ENCODE data around the gene SEC24B.
"Not testable (repeated sequence)": the region's sequence is repeated elsewhere in the genome, so short reads cannot be mapped to it uniquely, and the experiment has no call there.

The SEC24B gene

GRCh38 chr4:109554971-109555370 lies 121.4 kb downstream of the SEC24B start:
- no peak overlapping the region for H3K9ac ChIP-seq (ENCODE audit: low read depth, low read length)
- no peak for ATAC-seq (ENCODE audit: insufficient read depth, low read depth)
- H2AFZ ChIP-seq (ENCODE audit: low read depth, low read length) = no peak overlapping the region
- peaks cover 15% of the 10 kb centered on the region for H3K4me1 ChIP-seq (ENCODE audit: insufficient read depth, low read length)
- H4K20me1 ChIP-seq (ENCODE audit: insufficient read depth, low read length) = no peaks in the 10 kb centered on the region
- H3K36me3 ChIP-seq (ENCODE audit: insufficient read depth, low read length) = no peaks in the 10 kb centered on the region
- no peak for DNase-seq
- peaks cover 11% of the 10 kb centered on the region for H3K79me2 ChIP-seq (ENCODE audit: insufficient read depth, low read length)
- H3K9me3 ChIP-seq (ENCODE audit: insufficient read depth, low read length, severe bottlenecking) = peaks cover 3% of the 10 kb centered on the region
- TF ChIP-seq CTCF (IDR thresholded peaks at IDR 0.05; ENCODE audit: borderline replicate concordance, extremely low read depth, low read length, poor library complexity, severe bottlenecking) (no peak), EZH2 (IDR thresholded peaks at IDR 0.05; ENCODE audit: borderline replicate concordance, low read depth, low read length, severe bottlenecking) (no peak)
- no peak overlapping the region for H3K27ac ChIP-seq (ENCODE audit: low read length)
- no peak overlapping the region for H3K4me3 ChIP-seq (ENCODE audit: low read depth in 1 of 2, low read length in 2 of 2)
- no peaks in the 10 kb centered on the region for H3K27me3 ChIP-seq (ENCODE audit: insufficient read depth, low read length, poor library complexity)
- H3K4me2 ChIP-seq (ENCODE audit: insufficient read depth, low read length) = no peak overlapping the region

GRCh38 chr4:109557433-109557832 lies 123.8 kb downstream of the SEC24B start:
- Histone ChIP-seq H2AFZ (ENCODE audit: low read depth, low read length) (no peak overlapping the region), H3K4me1 (ENCODE audit: insufficient read depth, low read length) (peaks cover 27% of the 10 kb centered on the region), H3K9me3 (ENCODE audit: insufficient read depth, low read length, severe bottlenecking) (peaks cover 3% of the 10 kb centered on the region), H3K4me3 (ENCODE audit: low read depth in 1 of 2, low read length in 2 of 2) (no peak overlapping the region), H3K79me2 (ENCODE audit: insufficient read depth, low read length) (peaks cover 34% of the 10 kb centered on the region), H3K27ac (ENCODE audit: low read length) (no peak overlapping the region), H3K4me2 (ENCODE audit: insufficient read depth, low read length) (no peak overlapping the region), H3K9ac (ENCODE audit: low read depth, low read length) (no peak overlapping the region), H3K36me3 (ENCODE audit: insufficient read depth, low read length) (no peaks in the 10 kb centered on the region), H4K20me1 (ENCODE audit: insufficient read depth, low read length) (no peaks in the 10 kb centered on the region; the same call in 1 of the 2 replicates), H3K27me3 (ENCODE audit: insufficient read depth, low read length, poor library complexity) (no peaks in the 10 kb centered on the region)
- ATAC-seq (ENCODE audit: insufficient read depth, low read depth) (no peak), DNase-seq (no peak)
- no peak for TF ChIP-seq EZH2 (IDR thresholded peaks at IDR 0.05; ENCODE audit: borderline replicate concordance, low read depth, low read length, severe bottlenecking)
- TF ChIP-seq CTCF (IDR thresholded peaks at IDR 0.05; ENCODE audit: borderline replicate concordance, extremely low read depth, low read length, poor library complexity, severe bottlenecking) = no peak

GRCh38 chr4:109558095-109558494 lies 124.5 kb downstream of the SEC24B start:
- DNase-seq = peak; percentile 49
- H3K27me3 ChIP-seq (ENCODE audit: insufficient read depth, low read length, poor library complexity); H4K20me1 ChIP-seq (ENCODE audit: insufficient read depth, low read length); ATAC-seq (ENCODE audit: insufficient read depth, low read depth); H3K4me3 ChIP-seq (ENCODE audit: low read depth in 1 of 2, low read length in 2 of 2); H3K27ac ChIP-seq (ENCODE audit: low read length); H3K9me3 ChIP-seq (ENCODE audit: insufficient read depth, low read length, severe bottlenecking); H3K36me3 ChIP-seq (ENCODE audit: insufficient read depth, low read length); H2AFZ ChIP-seq (ENCODE audit: low read depth, low read length); H3K9ac ChIP-seq (ENCODE audit: low read depth, low read length): not testable (repeated sequence)
- Histone ChIP-seq H3K4me2 (ENCODE audit: insufficient read depth, low read length) (peak overlapping the region; percentile 67; the same call in 1 of the 2 replicates), H3K79me2 (ENCODE audit: insufficient read depth, low read length) (peaks cover 41% of the 10 kb centered on the region), H3K4me1 (ENCODE audit: insufficient read depth, low read length) (peaks cover 34% of the 10 kb centered on the region)

GRCh38 chr4:109559625-109559982 lies 126.0 kb downstream of the SEC24B start:
- Histone ChIP-seq H3K4me2 (ENCODE audit: insufficient read depth, low read length) (peak overlapping the region; percentile 67), H3K36me3 (ENCODE audit: insufficient read depth, low read length) (no peaks in the 10 kb centered on the region), H3K79me2 (ENCODE audit: insufficient read depth, low read length) (peaks cover 56% of the 10 kb centered on the region), H3K9me3 (ENCODE audit: insufficient read depth, low read length, severe bottlenecking) (peaks cover 3% of the 10 kb centered on the region), H3K4me3 (ENCODE audit: low read depth in 1 of 2, low read length in 2 of 2) (peak overlapping the region; percentile 58 to 64), H3K27me3 (ENCODE audit: insufficient read depth, low read length, poor library complexity) (no peaks in the 10 kb centered on the region), H3K9ac (ENCODE audit: low read depth, low read length) (peak overlapping the region; percentile 96), H4K20me1 (ENCODE audit: insufficient read depth, low read length) (peaks cover 7% of the 10 kb centered on the region; the same call in 1 of the 2 replicates), H2AFZ (ENCODE audit: low read depth, low read length) (peak overlapping the region; percentile 93), H3K27ac (ENCODE audit: low read length) (peak overlapping the region; percentile 91), H3K4me1 (ENCODE audit: insufficient read depth, low read length) (peaks cover 37% of the 10 kb centered on the region)
- ATAC-seq (ENCODE audit: insufficient read depth, low read depth) = peak; percentile 29
- no peak for TF ChIP-seq CTCF (IDR thresholded peaks at IDR 0.05; ENCODE audit: borderline replicate concordance, extremely low read depth, low read length, poor library complexity, severe bottlenecking)
- no peak for TF ChIP-seq EZH2 (IDR thresholded peaks at IDR 0.05; ENCODE audit: borderline replicate concordance, low read depth, low read length, severe bottlenecking)
- DNase-seq = no peak

Measured in DND-41 (cell line).